GM12878 (cell line): ENCODE results near the gene ZNF296. TPM values are rescaled to one million over a fixed set of nuclear protein-coding genes. Genes with fewer than 3 reads are reported as not detected.

Source experiments
- ATAC-seq: fragments of 200-7000 bp; cut with Tn5 transposase; 3 replicates; pipeline ENCODE4 v1.9.1; 2020; ENCODE audit warnings: mild to moderate bottlenecking, moderate library complexity
- BruUV-seq: library from RNA; stranded (reverse); fragments of 400-500 nt; replicated peaks from 2 replicates; lab custom pipeline; 2021; lab: Mats Ljungman, UMichigan
- CTCF ChIA-PET: fragments of 300-600 bp; sonication (Branson Sonifier 250); formaldehyde crosslinking; extraction: SDS; loops from one replicate; lab custom pipeline; 2021; ENCODE audit warnings: inconsistent platforms; lab: Yijun Ruan, JAX
- POLR2A ChIA-PET: fragments of 350-600 bp; formaldehyde crosslinking; extraction: SDS; loops from one replicate; lab custom pipeline; 2021; ENCODE audit warnings: inconsistent platforms; lab: Charles Lee
- RAD21 ChIA-PET: fragments of 300-600 bp; sonication (Branson Sonifier 250); formaldehyde crosslinking; loops from one replicate; lab custom pipeline; 2023; ENCODE audit warnings: antibody characterized with exemption; ENCODE audit not compliant: unreplicated experiment; lab: Charles Lee
- SMC1A ChIA-PET: fragments of 300-600 bp; sonication (Branson Sonifier 250); formaldehyde crosslinking; loops from one replicate; lab custom pipeline; 2023; ENCODE audit not compliant: unreplicated experiment, uncharacterized antibody; lab: Charles Lee
- DNase-seq: peaks from one replicate; pipeline ENCODE4 v3.0.0-alpha.2; 2011; ENCODE audit warnings: low read depth, low spot score
- FAIRE-seq: peaks from 3 replicates; lab custom pipeline; 2011; peaks lifted over from hg19 to GRCh38; lab: Jason Lieb, UNC
- H2AFZ ChIP-seq: 2 replicates; pipeline ENCODE4 v1.6.0; 2011; ENCODE audit warnings: low read depth, low read length, control low read depth; ENCODE audit not compliant: control insufficient read depth
- H3K27ac ChIP-seq: 2 replicates; pipeline ENCODE4 v1.5.1; 2011; ENCODE audit warnings: control low read depth; ENCODE audit not compliant: control insufficient read depth, insufficient read depth
- H3K27me3 ChIP-seq, 2 experiments: replicated peaks in 1 of 2; 2 replicates each; pipeline versions ENCODE4 v1.6.0 to v1.6.1; 2011; ENCODE audit warnings: low read length in 1 of 2; ENCODE audit not compliant: control insufficient read depth in 2 of 2, insufficient read depth in 2 of 2
- H3K36me3 ChIP-seq, 2 experiments: 2 replicates each; pipeline ENCODE4 v1.5.1; 2011; ENCODE audit warnings: low read length in 1 of 2; ENCODE audit not compliant: control insufficient read depth in 2 of 2, insufficient read depth in 2 of 2
- H3K4me1 ChIP-seq: 2 replicates; pipeline ENCODE4 v1.6.1; 2011; ENCODE audit warnings: mild to moderate bottlenecking, low read length, moderate library complexity, mixed read lengths; ENCODE audit not compliant: control insufficient read depth, insufficient read depth
- H3K4me2 ChIP-seq: 2 replicates; pipeline ENCODE4 v1.6.0; 2011; ENCODE audit warnings: control low read depth; ENCODE audit not compliant: control insufficient read depth, insufficient read depth
- H3K4me3 ChIP-seq: fragments of 200-600 bp; sonication (generic); 2 replicates; pipeline ENCODE4 v1.5.1; 2016
- H3K79me2 ChIP-seq: 2 replicates; pipeline ENCODE4 v1.6.0; 2011; ENCODE audit warnings: low read length; ENCODE audit not compliant: control insufficient read depth, insufficient read depth
- H3K9ac ChIP-seq: 2 replicates; pipeline ENCODE4 v1.8.0; 2011; ENCODE audit warnings: low read length, control low read depth, mixed read lengths; ENCODE audit not compliant: control insufficient read depth, insufficient read depth
- H3K9me3 ChIP-seq: replicated peaks from 3 replicates; pipeline ENCODE4 v1.5.1; 2011; ENCODE audit warnings: mild to moderate bottlenecking, low read length; ENCODE audit not compliant: control insufficient read depth, insufficient read depth
- H4K20me1 ChIP-seq: 2 replicates; pipeline ENCODE4 v1.6.0; 2011; ENCODE audit not compliant: control insufficient read depth, insufficient read depth
- CTCF ChIP-seq, 3 experiments: IDR thresholded peaks in 2 of 3; conservative IDR thresholded peaks in 1 of 3; 2 replicates each; pipeline ENCODE4 v1.5.1; 2011; ENCODE audit warnings: low read depth in 3 of 3, low read length in 3 of 3, mild to moderate bottlenecking in 3 of 3, control low read depth in 2 of 3, moderate library complexity in 2 of 3, inconsistent platforms in 1 of 3, mixed read lengths in 1 of 3; ENCODE audit not compliant: control insufficient read depth in 2 of 3, insufficient read depth in 1 of 3; ENCODE audit errors: extremely low read depth in 1 of 3
- RAD21 ChIP-seq: IDR thresholded peaks from 2 replicates; pipeline ENCODE4 v1.6.1; 2011; ENCODE audit warnings: mild to moderate bottlenecking, low read depth, low read length, moderate library complexity; ENCODE audit not compliant: insufficient read depth
- SPI1 ChIP-seq: IDR thresholded peaks from 2 replicates; pipeline ENCODE4 v1.6.1; 2011; ENCODE audit warnings: low read depth, mild to moderate bottlenecking, low read length, moderate library complexity, borderline replicate concordance; ENCODE audit not compliant: insufficient read depth
- TAF1 ChIP-seq: IDR thresholded peaks from 2 replicates; pipeline ENCODE4 v1.6.1; 2011; ENCODE audit warnings: mild to moderate bottlenecking, low read depth, low read length, borderline replicate concordance
- TBL1XR1 ChIP-seq: IDR thresholded peaks from 2 replicates; pipeline ENCODE4 v1.6.1; 2012; ENCODE audit warnings: low read depth, low read length, improper control_type of control experiment
- ZBTB33 ChIP-seq: fragments of 450-650 bp; IDR thresholded peaks from 2 replicates; pipeline ENCODE4 v1.6.1; 2017; ENCODE audit warnings: mild to moderate bottlenecking
- WGBS: methylation state at CpG from one replicate; pipeline ENCODE4 v1.1.6; 2016; ENCODE audit warnings: low lambda C conversion rate; ENCODE audit not compliant: insufficient replicate concordance, insufficient coverage; ENCODE audit errors: missing lambda C conversion rate; 5-methylcytosine and 5-hydroxymethylcytosine counted together
- in situ Hi-C: fragments of 300-500 bp; cut with MboI; formaldehyde crosslinking; loops from 9 replicates; pipeline ENCODE4 v1.14.3; 2018; ENCODE audit warnings: mixed read lengths
- intact Hi-C: fragments of 100-400 bp; cut with micrococcal nuclease; formaldehyde crosslinking; loops from one replicate; pipeline ENCODE4 v1.14.2; 2022; ENCODE audit not compliant: unreplicated experiment
- polyA plus RNA-seq, 11 experiments: library from polyadenylated mRNA; depleted of rRNA in 4 of 11; unstranded in 6 of 11; stranded (reverse) in 5 of 11; fragments of >200 nt; fragmentation: Nextera tagmentation in 4 of 11; fragmentation: Illumina TruSeq in 1 of 11; extraction: Ambion mirVana in 4 of 11; extraction: Trizol in 1 of 11; gene quantifications; 1 replicate in 1 of 11; 2 replicates in 10 of 11; pipeline versions ENCODE4 v1.2.1 to v1.2.3, GENCODE V29; 2011 to 2016; ENCODE audit warnings: inconsistent platforms in 2 of 11, missing spikeins in 2 of 11, low read depth in 1 of 11
- total RNA-seq, 4 experiments: library from RNA; depleted of rRNA in 3 of 4; stranded (reverse); fragments of >200 nt in 3 of 4; fragmentation: Illumina TruSeq in 1 of 4; extraction: Trizol in 1 of 4; gene quantifications; 2 replicates each; pipeline versions ENCODE4 v1.2.1 to v1.2.3, GENCODE V29; 2013 to 2021

Gene ZNF296
- total and polyA plus RNA-seq, 10 of the 15 experiments (the other 5 are each of a cell fraction or from before 2014, with no cell fraction given): 0.44 to 23.6 (median 3.5) TPM; not detected in 1

GRCh38 chr19:45104658-45105349 lies 28.5 kb upstream of the ZNF296 start (continued):
- TF ChIP-seq SPI1 (0 out of 2 replicates have a peak, but pooled peaks have one; percentile 4), RAD21 (no peak), TAF1 (no peak)

- H3K36me3 ChIP-seq: peaks cover 2 to 15% of the 10 kb centered on the region in 2 experiments; a peak in 3 of 4 replicates
- BruUV-seq: no TSS peak
- H3K4me3 ChIP-seq: no peak overlapping the region
- ATAC-seq (peak; percentile 59), DNase-seq (no peak), FAIRE-seq (no peak)
- 75% methylated on average over 25 of the region's 26 CpGs for WGBS
- SMC1A ChIA-PET: interaction anchor here (0.6 to 1.6 kb wide), 5 partner anchors 10 to 385 kb away, joined by 3 to 7 read pairs (median 3); no protein-coding TSS in a partner anchor
- peaks cover 9% of the 10 kb centered on the region for H4K20me1 ChIP-seq
- CTCF ChIA-PET: interaction anchor here (0.5 to 3.0 kb wide), 11 partner anchors 9 to 83 kb away, joined by 3 to 12 read pairs (median 6); partner anchors contain the start of genes GEMIN7 and PPP1R37
- H3K4me1 ChIP-seq: peaks cover 25% of the 10 kb centered on the region
- TF ChIP-seq ZBTB33 (peak; percentile 76; the same call in 1 of the 2 replicates), RAD21 (no peak), TBL1XR1 (no peak), CTCF (IDR thresholded peaks at IDR 0.05 in 2 of 3, conservative IDR thresholded peaks at IDR 0.05 in 1 of 3; ENCODE audit: control insufficient read depth in 2 of 3, extremely low read depth in 1 of 3, insufficient read depth in 1 of 3, low read depth in 3 of 3, low read length in 3 of 3) (0 out of 6 replicates have a peak, but pooled peaks of 1 of the 3 experiments have one; percentile 8)
- H3K27ac ChIP-seq: no peak overlapping the region
- H3K9me3 ChIP-seq: no peaks in the 10 kb centered on the region
- intact Hi-C loops: no loop called here
- no peaks in the 10 kb centered on the region for H3K27me3 ChIP-seq
- in situ Hi-C loops: no loop called here
- RAD21 ChIA-PET: interaction anchor here (0.7 to 2.3 kb wide), 5 partner anchors 12 to 114 kb away, joined by 3 to 8 read pairs (median 4); partner anchors contain the start of genes PPP1R37 and TRAPPC6A
- no peak overlapping the region for H3K9ac ChIP-seq
- peaks cover 61% of the 10 kb centered on the region for H3K79me2 ChIP-seq
- no peak overlapping the region for H2AFZ ChIP-seq
- 0 out of 2 replicates have a peak overlapping the region, but pooled peaks have one; percentile 13 for H3K4me2 ChIP-seq
- POLR2A ChIA-PET: interaction anchor here (1.9 to 2.4 kb wide), 2 partner anchors 11 to 14 kb away, joined by 8 read pairs; partner anchors contain the start of gene PPP1R37
Measured at GRCh38 chr19:45103508-45104319, 27.4 kb upstream of the ZNF296 start.
